ENCODE results near the gene ITPRIPL2.

DNA sequence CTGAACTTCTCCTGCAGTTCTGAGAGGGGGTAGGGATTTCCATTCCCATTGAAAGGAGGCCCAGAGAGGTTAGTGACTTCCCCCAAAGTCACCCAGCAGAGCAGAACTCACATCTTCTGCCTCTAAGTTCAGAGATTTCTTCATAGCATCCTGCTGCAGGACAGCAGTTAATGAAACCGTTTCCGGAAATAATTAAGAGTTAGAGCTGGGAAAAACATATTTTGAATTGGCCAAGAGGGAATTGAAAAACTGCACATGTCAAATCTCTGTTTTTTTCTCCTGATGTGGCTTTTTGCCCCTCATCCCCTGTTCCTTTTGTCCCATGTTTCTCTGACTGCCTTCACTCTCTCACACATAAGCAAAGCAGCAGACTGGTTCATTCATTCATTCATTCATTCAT lies 26.6 kb downstream of the ITPRIPL2 start:
- TF ChIP-seq, protein P1, sequence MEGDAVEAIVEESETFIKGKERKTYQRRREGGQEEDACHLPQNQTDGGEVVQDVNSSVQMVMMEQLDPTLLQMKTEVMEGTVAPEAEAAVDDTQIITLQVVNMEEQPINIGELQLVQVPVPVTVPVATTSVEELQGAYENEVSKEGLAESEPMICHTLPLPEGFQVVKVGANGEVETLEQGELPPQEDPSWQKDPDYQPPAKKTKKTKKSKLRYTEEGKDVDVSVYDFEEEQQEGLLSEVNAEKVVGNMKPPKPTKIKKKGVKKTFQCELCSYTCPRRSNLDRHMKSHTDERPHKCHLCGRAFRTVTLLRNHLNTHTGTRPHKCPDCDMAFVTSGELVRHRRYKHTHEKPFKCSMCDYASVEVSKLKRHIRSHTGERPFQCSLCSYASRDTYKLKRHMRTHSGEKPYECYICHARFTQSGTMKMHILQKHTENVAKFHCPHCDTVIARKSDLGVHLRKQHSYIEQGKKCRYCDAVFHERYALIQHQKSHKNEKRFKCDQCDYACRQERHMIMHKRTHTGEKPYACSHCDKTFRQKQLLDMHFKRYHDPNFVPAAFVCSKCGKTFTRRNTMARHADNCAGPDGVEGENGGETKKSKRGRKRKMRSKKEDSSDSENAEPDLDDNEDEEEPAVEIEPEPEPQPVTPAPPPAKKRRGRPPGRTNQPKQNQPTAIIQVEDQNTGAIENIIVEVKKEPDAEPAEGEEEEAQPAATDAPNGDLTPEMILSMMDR (IDR thresholded peaks at IDR 0.05), result no peak
- no peak for TF ChIP-seq POLR2A (IDR thresholded peaks at IDR 0.05)

Data from prostate gland (tissue), 2 donors.